Upper lobe of left lung (tissue), 4 donors: Measurements from ENCODE around the gene VAMP1.

Experiments used
- CTCF ChIP-seq, 6 experiments: fragments of 450-650 bp in 4 of 6; fragments of 200-600 bp in 2 of 6; sonication (generic) in 2 of 6; IDR thresholded peaks; one replicate each; pipeline ENCODE4 v1.5.1; 2016 to 2019; ENCODE audit warnings: antibody characterized with exemption in 6 of 6
- POLR2A ChIP-seq, 4 donors: fragments of 450-650 bp; IDR thresholded peaks; one replicate each; pipeline ENCODE4 v1.5.1; 2016 to 2017; ENCODE audit warnings: antibody characterized with exemption in 4 of 4, mild to moderate bottlenecking in 2 of 4

- TF ChIP-seq CTCF (IDR thresholded peaks at IDR 0.05), result peak; percentile 79 to 95 (median 88)
- no peak for TF ChIP-seq POLR2A (IDR thresholded peaks at IDR 0.05)
Observed at GRCh38 chr12:6423267-6424007, 47.0 kb downstream of the VAMP1 start.
